IMR-90 (cell line): ENCODE measurements around the gene NRP1.

ENCODE experiments used
- BHLHE40 ChIP-seq: fragments of 150-350 bp; IDR thresholded peaks from 2 replicates; pipeline ENCODE4 v1.6.1; 2016; ENCODE audit warnings: mild to moderate bottlenecking, low read depth, low read length
- CEBPB ChIP-seq: IDR thresholded peaks from 2 replicates; pipeline ENCODE4 v1.6.1; 2012; ENCODE audit warnings: low read depth, low read length, improper control_type of control experiment
- CHD1 ChIP-seq: IDR thresholded peaks from 2 replicates; pipeline ENCODE4 v1.6.1; 2012; ENCODE audit warnings: low read depth, low read length, improper control_type of control experiment
- CTCF ChIP-seq: conservative IDR thresholded peaks from 2 replicates; pipeline ENCODE4 v1.5.1; 2012; ENCODE audit warnings: mild to moderate bottlenecking, low read depth, low read length, improper control_type of control experiment
- ELK1 ChIP-seq: fragments of 150-350 bp; IDR thresholded peaks from 2 replicates; pipeline ENCODE4 v1.6.1; 2016; ENCODE audit warnings: low read depth, mild to moderate bottlenecking, low read length, moderate library complexity, borderline replicate concordance
- FOS ChIP-seq: fragments of 150-350 bp; IDR thresholded peaks from 2 replicates; pipeline ENCODE4 v1.6.1; 2016; ENCODE audit warnings: low read depth, low read length
- MAZ ChIP-seq: IDR thresholded peaks from 2 replicates; pipeline ENCODE4 v1.6.1; 2012; ENCODE audit warnings: low read depth, mild to moderate bottlenecking, low read length, improper control_type of control experiment, moderate library complexity, borderline replicate concordance
- MXI1 ChIP-seq: IDR thresholded peaks from 2 replicates; pipeline ENCODE4 v1.6.1; 2012; ENCODE audit warnings: low read depth, mild to moderate bottlenecking, low read length, moderate library complexity, borderline replicate concordance
- NFE2L2 ChIP-seq: fragments of 150-350 bp; IDR thresholded peaks from 2 replicates; pipeline ENCODE4 v1.6.1; 2016; ENCODE audit warnings: low read depth, mild to moderate bottlenecking, low read length
- POLR2A ChIP-seq: IDR thresholded peaks from 2 replicates; pipeline ENCODE4 v1.6.1; 2012; ENCODE audit warnings: mild to moderate bottlenecking, low read depth, low read length
- RAD21 ChIP-seq: IDR thresholded peaks from 2 replicates; pipeline ENCODE4 v1.6.1; 2012; ENCODE audit warnings: low read length, improper control_type of control experiment
- RCOR1 ChIP-seq: IDR thresholded peaks from 2 replicates; pipeline ENCODE4 v1.6.1; 2012; ENCODE audit warnings: mild to moderate bottlenecking, low read length, improper control_type of control experiment; ENCODE audit not compliant: insufficient replicate concordance
- RFX5 ChIP-seq: IDR thresholded peaks from 2 replicates; pipeline ENCODE4 v1.8.0; 2012; ENCODE audit warnings: low read depth, mild to moderate bottlenecking, low read length, moderate library complexity
- SMC3 ChIP-seq: fragments of 150-350 bp; IDR thresholded peaks from 2 replicates; pipeline ENCODE4 v1.6.1; 2016; ENCODE audit warnings: low read depth, mild to moderate bottlenecking, antibody characterized with exemption, low read length, moderate library complexity

- no peak for TF ChIP-seq RCOR1
- no peak for TF ChIP-seq BHLHE40
- TF ChIP-seq CTCF = no peak
- TF ChIP-seq POLR2A = no peak
- no peak for TF ChIP-seq RFX5
- TF ChIP-seq NFE2L2 = no peak
- no peak for TF ChIP-seq ELK1
- TF ChIP-seq MXI1 = no peak
- no peak for TF ChIP-seq CEBPB
- TF ChIP-seq MAZ = no peak
- TF ChIP-seq CHD1 = no peak
- no peak for TF ChIP-seq RAD21
- no peak for TF ChIP-seq SMC3
- no peak for TF ChIP-seq FOS
These were observed 117.6 kb downstream of the NRP1 start for GRCh38 chr10:33216661-33217427.
